ENCODE measurements around the gene ACTN4. TPM values are rescaled to one million over a fixed set of nuclear protein-coding genes. Genes with fewer than 3 reads are reported as not detected.

The ACTN4 gene
- total and polyA plus RNA-seq, 2 donors (not counting 1 experiment from before 2014, with no cell fraction given): 127 to 683 TPM

DNA sequence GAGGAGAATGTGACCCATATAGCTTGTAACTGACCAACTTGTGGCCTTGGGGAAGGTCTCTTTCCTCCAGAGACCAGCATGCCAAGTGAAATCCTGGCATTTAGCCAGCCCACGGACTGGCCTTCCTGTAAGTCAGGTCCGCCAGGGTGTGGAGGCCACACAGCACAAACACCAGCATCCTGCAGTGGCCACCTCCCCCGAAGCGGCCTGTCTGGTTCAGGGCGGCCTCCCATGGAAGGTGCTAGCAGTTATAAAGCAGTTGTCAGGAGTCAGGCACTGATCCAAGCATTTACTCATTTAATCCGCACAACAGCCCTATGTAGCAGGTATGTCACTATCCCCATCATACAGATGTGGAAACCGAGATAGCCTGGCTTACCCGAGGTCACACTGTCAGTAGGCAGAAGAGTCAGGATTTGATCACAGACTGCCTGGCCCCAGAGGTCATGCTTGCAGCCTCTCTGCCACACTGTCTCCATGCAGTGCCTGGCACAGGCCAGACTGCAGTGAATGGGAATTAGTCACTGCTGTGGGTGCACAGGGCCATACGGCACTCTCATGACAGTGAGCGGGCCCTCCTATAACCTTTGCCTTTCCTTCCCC is 60.2 kb downstream of the ACTN4 start:
- Histone ChIP-seq H3K9ac (ENCODE audit: insufficient read depth, low read length) (no peak overlapping the region), H3K9me3 (ENCODE audit: control insufficient read depth, insufficient read depth, low read depth, low read length) (no peaks in the 10 kb centered on the region), H3K4me2 (ENCODE audit: extremely low read depth, insufficient read depth, low read length) (no peak overlapping the region), H3K4me1 (ENCODE audit: control insufficient read depth, extremely low read depth, insufficient read depth, low read length) (peaks cover 43% of the 10 kb centered on the region), H3K36me3 (ENCODE audit: control insufficient read depth, insufficient read depth, low read length) (peaks cover 77% of the 10 kb centered on the region), H2AFZ (ENCODE audit: low read length) (no peak overlapping the region), H3K27me3 (ENCODE audit: control insufficient read depth, insufficient read depth, low read length) (no peaks in the 10 kb centered on the region), H4K20me1 (ENCODE audit: control insufficient read depth, extremely low read depth, insufficient read depth, low read length) (no peaks in the 10 kb centered on the region), H3K27ac (ENCODE audit: insufficient read depth, low read length) (peak overlapping the region; percentile 8), H3K4me3 (replicated peaks in 1 of 4; ENCODE audit: control extremely low read depth in 1 of 4, insufficient read depth in 1 of 4, low read depth in 3 of 4, low read length in 4 of 4) (no peak overlapping the region), H3K79me2 (ENCODE audit: control insufficient read depth, insufficient read depth, low read length) (peaks cover 61% of the 10 kb centered on the region)
- peak in 1 of 2 donors; percentile 65 for DNase-seq (ENCODE audit: low read depth in 2 of 2)
- TF ChIP-seq EZH2 (IDR thresholded peaks at IDR 0.05; ENCODE audit: low read length, missing control alignments): no peak
- TF ChIP-seq CTCF (conservative IDR thresholded peaks at IDR 0.05 in 1 of 2, IDR thresholded peaks at IDR 0.05 in 1 of 2; ENCODE audit: low read depth in 1 of 2, low read length in 2 of 2): no peak

DNA sequence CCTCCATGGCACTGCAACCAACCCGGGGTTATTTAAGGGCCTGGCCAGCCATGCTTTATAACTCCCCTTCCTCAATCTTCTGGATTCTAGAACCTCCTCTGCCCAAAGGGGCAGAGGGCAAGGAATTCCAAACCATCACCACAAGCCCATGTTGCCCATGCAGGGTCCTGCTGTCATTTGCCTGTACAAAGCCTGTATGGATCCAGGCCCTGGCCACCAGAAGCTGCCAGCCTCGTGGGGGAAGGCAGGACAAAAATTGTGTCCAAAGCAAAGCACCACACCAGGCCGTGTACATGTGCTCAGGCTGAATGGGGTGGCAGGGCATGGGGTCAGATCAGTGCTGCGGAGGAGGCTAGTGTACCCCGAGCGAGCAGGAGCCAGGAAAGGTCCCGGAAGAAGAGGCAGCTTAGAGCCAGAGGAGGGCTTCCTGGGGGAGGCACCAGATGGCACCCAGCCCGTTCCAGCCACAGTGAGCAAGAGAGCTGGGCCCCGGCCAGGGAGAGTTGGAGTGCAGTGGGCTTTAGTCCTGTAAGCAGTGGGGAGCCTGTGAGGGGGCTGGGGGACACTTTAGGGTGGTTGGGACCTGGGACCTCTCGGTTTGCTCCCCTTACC is 61.1 kb downstream of the ACTN4 start:
- no peaks in the 10 kb centered on the region for H3K27me3 ChIP-seq (ENCODE audit: control insufficient read depth, insufficient read depth, low read length)
- H3K79me2 ChIP-seq (ENCODE audit: control insufficient read depth, insufficient read depth, low read length): peaks cover 60% of the 10 kb centered on the region
- no peak overlapping the region for H2AFZ ChIP-seq (ENCODE audit: low read length)
- H3K9me3 ChIP-seq (ENCODE audit: control insufficient read depth, insufficient read depth, low read depth, low read length): no peaks in the 10 kb centered on the region
- no peak overlapping the region for H3K9ac ChIP-seq (ENCODE audit: insufficient read depth, low read length)
- peaks cover 75% of the 10 kb centered on the region for H3K36me3 ChIP-seq (ENCODE audit: control insufficient read depth, insufficient read depth, low read length)
- TF ChIP-seq CTCF (conservative IDR thresholded peaks at IDR 0.05 in 1 of 2, IDR thresholded peaks at IDR 0.05 in 1 of 2; ENCODE audit: low read depth in 1 of 2, low read length in 2 of 2) (no peak), EZH2 (IDR thresholded peaks at IDR 0.05; ENCODE audit: low read length, missing control alignments) (no peak)
- no peak for DNase-seq (ENCODE audit: low read depth in 2 of 2)
- H4K20me1 ChIP-seq (ENCODE audit: control insufficient read depth, extremely low read depth, insufficient read depth, low read length): no peaks in the 10 kb centered on the region
- H3K4me2 ChIP-seq (ENCODE audit: extremely low read depth, insufficient read depth, low read length): no peak overlapping the region
- no peak overlapping the region for H3K4me3 ChIP-seq (replicated peaks in 1 of 4; ENCODE audit: control extremely low read depth in 1 of 4, insufficient read depth in 1 of 4, low read depth in 3 of 4, low read length in 4 of 4)
- peaks cover 51% of the 10 kb centered on the region for H3K4me1 ChIP-seq (ENCODE audit: control insufficient read depth, extremely low read depth, insufficient read depth, low read length)
- H3K27ac ChIP-seq (ENCODE audit: insufficient read depth, low read length): no peak overlapping the region

GRCh38 chr19:38709119-38709518 is 61.7 kb downstream of the ACTN4 start:
- H4K20me1 ChIP-seq (ENCODE audit: control insufficient read depth, extremely low read depth, insufficient read depth, low read length): no peaks in the 10 kb centered on the region
- no peak for DNase-seq (ENCODE audit: low read depth in 2 of 2)

More at GRCh38 chr19:38709119-38709518, 61.7 kb downstream of the ACTN4 start:
- Histone ChIP-seq H3K27me3 (ENCODE audit: control insufficient read depth, insufficient read depth, low read length) (no peaks in the 10 kb centered on the region), H2AFZ (ENCODE audit: low read length) (no peak overlapping the region), H3K27ac (ENCODE audit: insufficient read depth, low read length) (no peak overlapping the region), H3K4me2 (ENCODE audit: extremely low read depth, insufficient read depth, low read length) (no peak overlapping the region), H3K79me2 (ENCODE audit: control insufficient read depth, insufficient read depth, low read length) (peaks cover 59% of the 10 kb centered on the region), H3K4me3 (replicated peaks in 1 of 4; ENCODE audit: control extremely low read depth in 1 of 4, insufficient read depth in 1 of 4, low read depth in 3 of 4, low read length in 4 of 4) (no peak overlapping the region), H3K9me3 (ENCODE audit: control insufficient read depth, insufficient read depth, low read depth, low read length) (no peaks in the 10 kb centered on the region), H3K36me3 (ENCODE audit: control insufficient read depth, insufficient read depth, low read length) (peaks cover 72% of the 10 kb centered on the region), H3K4me1 (ENCODE audit: control insufficient read depth, extremely low read depth, insufficient read depth, low read length) (peaks cover 53% of the 10 kb centered on the region), H3K9ac (ENCODE audit: insufficient read depth, low read length) (no peak overlapping the region)
- TF ChIP-seq CTCF (conservative IDR thresholded peaks at IDR 0.05 in 1 of 2, IDR thresholded peaks at IDR 0.05 in 1 of 2; ENCODE audit: low read depth in 1 of 2, low read length in 2 of 2) (no peak), EZH2 (IDR thresholded peaks at IDR 0.05; ENCODE audit: low read length, missing control alignments) (no peak)

Data from fibroblast of lung (primary cell).